Liver (tissue), 9 donors: ENCODE data around the gene CCDC32. TPM values are rescaled to one million over a fixed set of nuclear protein-coding genes. Genes with fewer than 3 reads are reported as not detected.
A peak's percentile ranks its signal among the peaks of the same experiment; 100 is the strongest.

Experiments used
- DNase-seq: peaks from one replicate; pipeline ENCODE4 v3.0.0-alpha.2; 2017; ENCODE audit warnings: low spot score
- H3K27ac ChIP-seq, 2 donors: one replicate each; pipeline ENCODE4 v1.7.0; 2013; ENCODE audit warnings: inconsistent platforms in 2 of 2, low read length in 2 of 2, control low read depth in 1 of 2, low read depth in 1 of 2, mild to moderate bottlenecking in 1 of 2
- H3K27me3 ChIP-seq, 4 donors: one replicate each; pipeline versions ENCODE4 v1.6.1 to v1.7.0; 2013; ENCODE audit warnings: low read length in 3 of 4, inconsistent platforms in 1 of 4, mild to moderate bottlenecking in 1 of 4, moderate library complexity in 1 of 4; ENCODE audit not compliant: control insufficient read depth in 4 of 4, insufficient read depth in 4 of 4
- H3K36me3 ChIP-seq, 4 donors: one replicate each; pipeline versions ENCODE4 v1.6.1 to v1.7.0; 2013; ENCODE audit warnings: low read length in 3 of 4, mild to moderate bottlenecking in 3 of 4, low read depth in 1 of 4, moderate library complexity in 1 of 4; ENCODE audit not compliant: control insufficient read depth in 4 of 4, insufficient read depth in 3 of 4
- H3K4me1 ChIP-seq, 4 donors: one replicate each; pipeline versions ENCODE4 v1.6.1 to v1.7.0; 2013; ENCODE audit warnings: low read length in 3 of 4, mild to moderate bottlenecking in 3 of 4, moderate library complexity in 1 of 4; ENCODE audit not compliant: control insufficient read depth in 4 of 4, insufficient read depth in 4 of 4
- H3K4me3 ChIP-seq, 3 donors: one replicate each; pipeline versions ENCODE4 v1.6.1 to v1.7.0; 2013; ENCODE audit warnings: low read length in 3 of 3, control low read depth in 1 of 3, low read depth in 1 of 3, mild to moderate bottlenecking in 1 of 3
- H3K9ac ChIP-seq, 2 donors: one replicate each; pipeline ENCODE4 v1.7.0; 2013; ENCODE audit warnings: low read length in 2 of 2, mild to moderate bottlenecking in 2 of 2, moderate library complexity in 2 of 2, control low read depth in 1 of 2, low read depth in 1 of 2
- H3K9me3 ChIP-seq, 4 donors: one replicate each; pipeline versions ENCODE4 v1.6.1 to v1.7.0; 2013; ENCODE audit warnings: low read length in 3 of 4; ENCODE audit not compliant: control insufficient read depth in 4 of 4
- CTCF ChIP-seq: fragments of 150-350 bp; IDR thresholded peaks from 2 replicates; pipeline ENCODE4 v1.5.1; 2017; ENCODE audit warnings: improper control_type of control experiment, low read depth, low read length; ENCODE audit not compliant: missing input control
- EGR1 ChIP-seq, 2 donors: IDR thresholded peaks; 2 replicates each; pipeline ENCODE4 v1.6.1; 2016 to 2018; ENCODE audit warnings: antibody characterized with exemption in 2 of 2, low read depth in 2 of 2
- GABPA ChIP-seq, 2 donors: IDR thresholded peaks in 1 of 2; conservative IDR thresholded peaks in 1 of 2; 2 replicates each; pipeline ENCODE4 v1.6.1; 2016; ENCODE audit warnings: antibody characterized with exemption in 2 of 2, mild to moderate bottlenecking in 1 of 2, moderate library complexity in 1 of 2
- HNF4A ChIP-seq, 2 donors: conservative IDR thresholded peaks; 2 replicates each; pipeline ENCODE4 v1.6.1; 2016; ENCODE audit warnings: antibody characterized with exemption in 2 of 2, mild to moderate bottlenecking in 2 of 2
- HNF4G ChIP-seq: IDR thresholded peaks from 2 replicates; pipeline ENCODE4 v1.6.1; 2016; ENCODE audit warnings: antibody characterized with exemption
- JUND ChIP-seq, 2 donors: IDR thresholded peaks; 2 replicates each; pipeline ENCODE4 v1.6.1; 2016; ENCODE audit warnings: antibody characterized with exemption in 2 of 2
- MAX ChIP-seq: IDR thresholded peaks from 2 replicates; pipeline ENCODE4 v1.6.1; 2016; ENCODE audit warnings: antibody characterized with exemption
- NR2F2 ChIP-seq: IDR thresholded peaks from 2 replicates; pipeline ENCODE4 v1.6.1; 2016; ENCODE audit warnings: antibody characterized with exemption
- RAD21 ChIP-seq, 2 donors: IDR thresholded peaks; 2 replicates each; pipeline ENCODE4 v1.6.1; 2016; ENCODE audit warnings: antibody characterized with exemption in 2 of 2, mild to moderate bottlenecking in 2 of 2
- TAF1 ChIP-seq: conservative IDR thresholded peaks from 2 replicates; pipeline ENCODE4 v1.6.1; 2016; ENCODE audit warnings: antibody characterized with exemption, mild to moderate bottlenecking
- YY1 ChIP-seq: IDR thresholded peaks from 2 replicates; pipeline ENCODE4 v1.6.1; 2016; ENCODE audit warnings: antibody characterized with exemption, mild to moderate bottlenecking
- ZBTB33 ChIP-seq: IDR thresholded peaks from 2 replicates; pipeline ENCODE4 v1.6.1; 2016; ENCODE audit warnings: antibody characterized with exemption
- WGBS: extraction: QIAGEN DNeasy Blood & Tissue Kit; methylation state at CpG from one replicate; pipeline ENCODE4 v1.1.7; 2013; 5-methylcytosine and 5-hydroxymethylcytosine counted together
- polyA plus RNA-seq, 2 donors: library from polyadenylated mRNA; stranded (reverse) in 1 of 2; unstranded in 1 of 2; fragments of 200-250 nt in 1 of 2; fragments of >200 nt in 1 of 2; fragmentation: Nextera tagmentation in 1 of 2; extraction: Ambion mirVana in 1 of 2; gene quantifications; one replicate each; pipeline versions ENCODE4 v1.2.1 to v1.2.3, GENCODE V29; 2013 to 2015
- total RNA-seq, 2 donors: library from RNA; depleted of rRNA; stranded (reverse); fragments of >200 nt; gene quantifications; one replicate each; pipeline ENCODE4 v1.2.3, GENCODE V29; 2014
- TF ChIP-seq, protein P1 (sequence below): IDR thresholded peaks from 2 replicates; pipeline ENCODE4 v1.6.1; 2016; ENCODE audit warnings: antibody characterized with exemption, mild to moderate bottlenecking
- donor health status: healthy.
- donor health status: healthy.
- donor health status: healthy.
- donor health status: healthy.
- donor health status: healthy.

CCDC32 gene
- total and polyA plus RNA-seq, 4 donors: 7.9 to 13.5 (median 8.9) TPM

GRCh38 chr15:40569129-40569953 is 4.5 kb upstream of the CCDC32 start, which contains the start of gene RPUSD2 (continued):
- TF ChIP-seq, protein P1, sequence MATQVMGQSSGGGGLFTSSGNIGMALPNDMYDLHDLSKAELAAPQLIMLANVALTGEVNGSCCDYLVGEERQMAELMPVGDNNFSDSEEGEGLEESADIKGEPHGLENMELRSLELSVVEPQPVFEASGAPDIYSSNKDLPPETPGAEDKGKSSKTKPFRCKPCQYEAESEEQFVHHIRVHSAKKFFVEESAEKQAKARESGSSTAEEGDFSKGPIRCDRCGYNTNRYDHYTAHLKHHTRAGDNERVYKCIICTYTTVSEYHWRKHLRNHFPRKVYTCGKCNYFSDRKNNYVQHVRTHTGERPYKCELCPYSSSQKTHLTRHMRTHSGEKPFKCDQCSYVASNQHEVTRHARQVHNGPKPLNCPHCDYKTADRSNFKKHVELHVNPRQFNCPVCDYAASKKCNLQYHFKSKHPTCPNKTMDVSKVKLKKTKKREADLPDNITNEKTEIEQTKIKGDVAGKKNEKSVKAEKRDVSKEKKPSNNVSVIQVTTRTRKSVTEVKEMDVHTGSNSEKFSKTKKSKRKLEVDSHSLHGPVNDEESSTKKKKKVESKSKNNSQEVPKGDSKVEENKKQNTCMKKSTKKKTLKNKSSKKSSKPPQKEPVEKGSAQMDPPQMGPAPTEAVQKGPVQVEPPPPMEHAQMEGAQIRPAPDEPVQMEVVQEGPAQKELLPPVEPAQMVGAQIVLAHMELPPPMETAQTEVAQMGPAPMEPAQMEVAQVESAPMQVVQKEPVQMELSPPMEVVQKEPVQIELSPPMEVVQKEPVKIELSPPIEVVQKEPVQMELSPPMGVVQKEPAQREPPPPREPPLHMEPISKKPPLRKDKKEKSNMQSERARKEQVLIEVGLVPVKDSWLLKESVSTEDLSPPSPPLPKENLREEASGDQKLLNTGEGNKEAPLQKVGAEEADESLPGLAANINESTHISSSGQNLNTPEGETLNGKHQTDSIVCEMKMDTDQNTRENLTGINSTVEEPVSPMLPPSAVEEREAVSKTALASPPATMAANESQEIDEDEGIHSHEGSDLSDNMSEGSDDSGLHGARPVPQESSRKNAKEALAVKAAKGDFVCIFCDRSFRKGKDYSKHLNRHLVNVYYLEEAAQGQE: peak; percentile 51
- TF ChIP-seq TAF1: no peak
- TF ChIP-seq HNF4G: no peak
- peak; percentile 93 for TF ChIP-seq MAX
- peak; percentile 58 for TF ChIP-seq YY1
- TF ChIP-seq NR2F2: no peak
- TF ChIP-seq GABPA (IDR thresholded peaks at IDR 0.05 in 1 of 2, conservative IDR thresholded peaks at IDR 0.05 in 1 of 2): no peak
- TF ChIP-seq JUND (IDR thresholded peaks at IDR 0.05): no peak

- Histone ChIP-seq H3K9me3 (no peaks in the 10 kb centered on the region), H3K4me1 (peaks cover 1 to 34% (median 24%) of the 10 kb centered on the region in 4 donors), H3K4me3 (no peak overlapping the region), H3K9ac (no peak overlapping the region), H3K27me3 (no peaks in the 10 kb centered on the region), H3K27ac (no peak overlapping the region), H3K36me3 (peaks cover 4% of the 10 kb centered on the region in 4 donors)
- TF ChIP-seq ZBTB33: no peak
- peak in 1 of 2 donors; percentile 11 for TF ChIP-seq HNF4A (conservative IDR thresholded peaks at IDR 0.05)
- no peak for TF ChIP-seq NR2F2
- peak; percentile 8 for TF ChIP-seq CTCF
- TF ChIP-seq, protein P1: no peak
- no peak for TF ChIP-seq TAF1
- TF ChIP-seq RAD21 (IDR thresholded peaks at IDR 0.05): peak; percentile 35 to 58
- no peak for TF ChIP-seq GABPA (IDR thresholded peaks at IDR 0.05 in 1 of 2, conservative IDR thresholded peaks at IDR 0.05 in 1 of 2)
- no peak for TF ChIP-seq EGR1 (IDR thresholded peaks at IDR 0.05; ENCODE audit: low read depth in 2 of 2)
- 26% methylated on average over 7 of the region's 7 CpGs for WGBS
- no peak for DNase-seq
Observed at GRCh38 chr15:40567111-40567510, 2.3 kb upstream of the CCDC32 start.
